HepG2 (cell line): ENCODE results near the gene PADI2.

Source experiments
- ASH2L ChIP-seq: fragments of 300-600, 200-600 bp; sonication (generic); IDR thresholded peaks from 2 replicates; pipeline ENCODE4 v1.7.0; 2017; ENCODE audit warnings: low read depth, mild to moderate bottlenecking, moderate library complexity, mixed read lengths, low read length; ENCODE audit not compliant: insufficient read length
- HIVEP1 ChIP-seq: sonication (generic); formaldehyde crosslinking; IDR thresholded peaks from 2 replicates; pipeline ENCODE4 v1.4.0; 2020; ENCODE audit warnings: mild to moderate bottlenecking, missing genetic modification reagents
- HNRNPH1 ChIP-seq: fragments of 200-400 bp; formaldehyde crosslinking; optimal IDR thresholded peaks from 2 replicates; pipeline ENCODE3; 2017; ENCODE audit warnings: mild to moderate bottlenecking, low read depth, low read length
- JUN ChIP-seq: sonication (generic); formaldehyde crosslinking; IDR thresholded peaks from 2 replicates; pipeline ENCODE4 v1.4.0; 2020; ENCODE audit warnings: mild to moderate bottlenecking, missing genetic modification reagents
- POLR2A ChIP-seq, 2 experiments: IDR thresholded peaks; 2 replicates each; pipeline ENCODE4 v1.6.1; 2011; ENCODE audit warnings: low read depth in 2 of 2, low read length in 2 of 2, mild to moderate bottlenecking in 1 of 2, moderate library complexity in 1 of 2; ENCODE audit not compliant: insufficient read depth in 1 of 2
- SMARCC2 ChIP-seq: fragments of 450-650 bp; IDR thresholded peaks from 2 replicates; pipeline ENCODE4 v1.6.1; 2017; ENCODE audit warnings: antibody characterized with exemption, mild to moderate bottlenecking
- ZNF572 ChIP-seq: sonication (generic); formaldehyde crosslinking; IDR thresholded peaks from 2 replicates; pipeline ENCODE4 v1.5.1; 2020; ENCODE audit warnings: mild to moderate bottlenecking, missing genetic modification reagents
- ZNF7 ChIP-seq: IDR thresholded peaks from 2 replicates; pipeline ENCODE4 v1.6.1; 2016; ENCODE audit warnings: missing biosample characterization, missing genetic modification reagents
- TF ChIP-seq, protein P1 (sequence below): sonication (generic); formaldehyde crosslinking; IDR thresholded peaks from 2 replicates; pipeline ENCODE4 v1.4.0; 2020; ENCODE audit warnings: mild to moderate bottlenecking, missing genetic modification reagents

DNA sequence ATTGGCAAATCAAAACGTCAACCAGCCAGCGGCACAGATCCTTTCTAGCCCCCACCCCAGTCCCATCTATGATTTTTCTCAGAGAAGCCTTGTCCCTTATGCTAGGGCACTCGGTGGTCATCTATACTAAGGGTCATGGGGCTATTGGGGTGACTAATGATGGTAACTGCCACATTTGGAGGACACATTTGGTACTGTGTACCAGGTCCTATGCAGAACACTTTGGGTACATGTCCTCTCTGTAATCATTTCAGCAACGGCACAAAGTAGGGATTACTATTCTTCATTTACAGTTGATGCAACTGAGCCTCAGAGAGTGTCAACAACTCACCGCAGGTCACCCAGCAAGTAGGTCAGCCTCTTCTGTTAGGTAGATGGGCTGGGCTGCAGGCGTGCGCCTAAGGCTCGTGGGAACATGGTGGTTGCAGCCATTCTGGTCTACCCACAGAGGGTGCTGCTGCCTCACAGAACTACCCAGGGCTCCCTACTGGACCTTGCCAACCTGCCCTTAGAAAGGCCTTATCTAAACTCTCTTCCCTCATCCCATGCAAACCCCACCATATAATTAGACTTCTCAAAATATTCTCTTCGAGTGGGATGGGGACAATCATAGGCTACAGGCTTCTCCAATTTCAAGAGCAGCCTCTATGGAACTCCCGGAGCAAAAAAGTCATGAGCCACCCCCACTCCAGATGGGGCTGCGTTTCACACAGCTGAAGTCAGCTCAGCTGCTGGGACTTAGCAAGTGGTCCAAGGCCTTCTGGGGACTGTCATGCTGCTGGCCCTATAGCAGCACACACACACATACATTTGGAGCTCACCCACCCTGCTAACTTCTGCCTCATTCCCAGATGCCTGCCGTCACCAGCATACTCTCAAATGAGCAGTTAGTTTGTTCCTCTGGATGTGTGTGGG lies 59.6 kb downstream of the PADI2 start:
- TF ChIP-seq SMARCC2 (no peak), HNRNPH1 (no peak), HIVEP1 (CRISPR knock-in tag) (no peak), ZNF572 (CRISPR knock-in tag) (no peak), POLR2A (IDR thresholded peaks at IDR 0.05; ENCODE audit: insufficient read depth in 1 of 2, low read depth in 2 of 2, low read length in 2 of 2) (no peak), JUN (CRISPR knock-in tag) (no peak), ZNF7 (CRISPR knock-in tag) (no peak), ASH2L (no peak)
- TF ChIP-seq, protein P1, sequence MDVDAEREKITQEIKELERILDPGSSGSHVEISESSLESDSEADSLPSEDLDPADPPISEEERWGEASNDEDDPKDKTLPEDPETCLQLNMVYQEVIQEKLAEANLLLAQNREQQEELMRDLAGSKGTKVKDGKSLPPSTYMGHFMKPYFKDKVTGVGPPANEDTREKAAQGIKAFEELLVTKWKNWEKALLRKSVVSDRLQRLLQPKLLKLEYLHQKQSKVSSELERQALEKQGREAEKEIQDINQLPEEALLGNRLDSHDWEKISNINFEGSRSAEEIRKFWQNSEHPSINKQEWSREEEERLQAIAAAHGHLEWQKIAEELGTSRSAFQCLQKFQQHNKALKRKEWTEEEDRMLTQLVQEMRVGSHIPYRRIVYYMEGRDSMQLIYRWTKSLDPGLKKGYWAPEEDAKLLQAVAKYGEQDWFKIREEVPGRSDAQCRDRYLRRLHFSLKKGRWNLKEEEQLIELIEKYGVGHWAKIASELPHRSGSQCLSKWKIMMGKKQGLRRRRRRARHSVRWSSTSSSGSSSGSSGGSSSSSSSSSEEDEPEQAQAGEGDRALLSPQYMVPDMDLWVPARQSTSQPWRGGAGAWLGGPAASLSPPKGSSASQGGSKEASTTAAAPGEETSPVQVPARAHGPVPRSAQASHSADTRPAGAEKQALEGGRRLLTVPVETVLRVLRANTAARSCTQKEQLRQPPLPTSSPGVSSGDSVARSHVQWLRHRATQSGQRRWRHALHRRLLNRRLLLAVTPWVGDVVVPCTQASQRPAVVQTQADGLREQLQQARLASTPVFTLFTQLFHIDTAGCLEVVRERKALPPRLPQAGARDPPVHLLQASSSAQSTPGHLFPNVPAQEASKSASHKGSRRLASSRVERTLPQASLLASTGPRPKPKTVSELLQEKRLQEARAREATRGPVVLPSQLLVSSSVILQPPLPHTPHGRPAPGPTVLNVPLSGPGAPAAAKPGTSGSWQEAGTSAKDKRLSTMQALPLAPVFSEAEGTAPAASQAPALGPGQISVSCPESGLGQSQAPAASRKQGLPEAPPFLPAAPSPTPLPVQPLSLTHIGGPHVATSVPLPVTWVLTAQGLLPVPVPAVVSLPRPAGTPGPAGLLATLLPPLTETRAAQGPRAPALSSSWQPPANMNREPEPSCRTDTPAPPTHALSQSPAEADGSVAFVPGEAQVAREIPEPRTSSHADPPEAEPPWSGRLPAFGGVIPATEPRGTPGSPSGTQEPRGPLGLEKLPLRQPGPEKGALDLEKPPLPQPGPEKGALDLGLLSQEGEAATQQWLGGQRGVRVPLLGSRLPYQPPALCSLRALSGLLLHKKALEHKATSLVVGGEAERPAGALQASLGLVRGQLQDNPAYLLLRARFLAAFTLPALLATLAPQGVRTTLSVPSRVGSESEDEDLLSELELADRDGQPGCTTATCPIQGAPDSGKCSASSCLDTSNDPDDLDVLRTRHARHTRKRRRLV: no peak
